ENCODE results near the gene ZC3H18. TPM values are rescaled to one million over a fixed set of nuclear protein-coding genes. Genes with fewer than 3 reads are reported as not detected.

The ZC3H18 gene
- total RNA-seq, 4 donors from 2014 or later: 8.8 to 19.2 (median 13.5) TPM

- TF ChIP-seq CTCF (IDR thresholded peaks at IDR 0.05; ENCODE audit: low read depth): no peak
Observed at GRCh38 chr16:88533932-88534637, 36.1 kb upstream of the ZC3H18 start.

GRCh38 chr16:88534638-88535190 is 35.5 kb upstream of the ZC3H18 start:
- TF ChIP-seq CTCF (IDR thresholded peaks at IDR 0.05; ENCODE audit: low read depth): no peak

- no peak for TF ChIP-seq CTCF (IDR thresholded peaks at IDR 0.05; ENCODE audit: low read depth)
Observed at GRCh38 chr16:88535191-88535856, 34.9 kb upstream of the ZC3H18 start.

- no peak for TF ChIP-seq CTCF (IDR thresholded peaks at IDR 0.05; ENCODE audit: low read depth)
Observed at GRCh38 chr16:88535857-88536222, 34.4 kb upstream of the ZC3H18 start.

- no peak for TF ChIP-seq CTCF (IDR thresholded peaks at IDR 0.05; ENCODE audit: low read depth)
Observed at GRCh38 chr16:88536510-88536909, 33.7 kb upstream of the ZC3H18 start.

GRCh38 chr16:88536971-88537751 is 33.0 kb upstream of the ZC3H18 start:
- no peak for TF ChIP-seq CTCF (IDR thresholded peaks at IDR 0.05; ENCODE audit: low read depth)

GRCh38 chr16:88537859-88538258 is 32.3 kb upstream of the ZC3H18 start:
- TF ChIP-seq CTCF (IDR thresholded peaks at IDR 0.05; ENCODE audit: low read depth): no peak

Measured in subcutaneous adipose tissue (tissue), 4 donors.